DOHH2 (cell line): ENCODE results near the gene KCNMA1.

Experiments used
- H3F3A ChIP-seq: fragments of 200-600 bp; sonication (generic), shearing (Covaris generic); 2 replicates; pipeline ENCODE4 v1.6.0; 2016; ENCODE audit warnings: antibody characterized with exemption, mild to moderate bottlenecking; ENCODE audit not compliant: control insufficient read depth, insufficient read depth
- H3K27ac ChIP-seq: fragments of 200-600 bp; sonication (generic); 2 replicates; pipeline ENCODE4 v1.5.1; 2014; ENCODE audit warnings: low read depth, mild to moderate bottlenecking, low read length, moderate library complexity
- H3K27me3 ChIP-seq: fragments of 200-600 bp; sonication (generic); 2 replicates; pipeline ENCODE4 v1.6.1; 2014; ENCODE audit warnings: mild to moderate bottlenecking, low read length, mixed read lengths; ENCODE audit not compliant: control insufficient read depth
- H3K36me3 ChIP-seq: fragments of 200-600 bp; sonication (generic); 2 replicates; pipeline ENCODE4 v1.6.1; 2014; ENCODE audit warnings: mild to moderate bottlenecking, low read length, moderate library complexity, mixed read lengths; ENCODE audit not compliant: control insufficient read depth
- H3K4me1 ChIP-seq: fragments of 200-600 bp; sonication (generic); 2 replicates; pipeline ENCODE4 v1.6.1; 2014; ENCODE audit warnings: mild to moderate bottlenecking, low read length, mixed read lengths; ENCODE audit not compliant: control insufficient read depth
- H3K4me2 ChIP-seq: fragments of 200-600 bp; sonication (generic); 2 replicates; pipeline ENCODE4 v1.6.0; 2014; ENCODE audit warnings: mild to moderate bottlenecking, low read length, moderate library complexity
- H3K4me3 ChIP-seq: fragments of 200-600 bp; sonication (generic); 2 replicates; pipeline ENCODE4 v1.5.1; 2014; ENCODE audit warnings: mild to moderate bottlenecking, low read length, mixed read lengths
- H3K79me2 ChIP-seq: fragments of 200-600 bp; sonication (generic); 2 replicates; pipeline ENCODE4 v1.6.1; 2014; ENCODE audit warnings: mild to moderate bottlenecking, low read length, mixed read lengths; ENCODE audit not compliant: control insufficient read depth
- H3K9me2 ChIP-seq: fragments of 200-600 bp; sonication (generic); replicated peaks from 2 replicates; pipeline ENCODE4 v1.6.1; 2014; ENCODE audit warnings: mild to moderate bottlenecking, low read length, mixed read lengths; ENCODE audit not compliant: control insufficient read depth
- H3K9me3 ChIP-seq: fragments of 200-600 bp; sonication (generic); 2 replicates; pipeline ENCODE4 v1.6.1; 2014; ENCODE audit warnings: antibody characterized with exemption, low read length, mixed read lengths; ENCODE audit not compliant: control insufficient read depth, insufficient read depth
- H4K20me1 ChIP-seq: fragments of 200-600 bp; sonication (generic); 2 replicates; pipeline ENCODE4 v1.6.0; 2014; ENCODE audit warnings: low read depth, mild to moderate bottlenecking, antibody characterized with exemption, low read length, moderate library complexity; ENCODE audit not compliant: control insufficient read depth, insufficient read depth
- EZH2phosphoT487 ChIP-seq: fragments of 200-600 bp; sonication (generic); IDR thresholded peaks from 2 replicates; pipeline ENCODE4 v1.6.1; 2017; ENCODE audit warnings: borderline replicate concordance, mild to moderate bottlenecking, antibody characterized with exemption, low read length, moderate library complexity, mixed read lengths
- TF ChIP-seq, protein P1 (sequence below): fragments of 200-600 bp; sonication (generic); IDR thresholded peaks from one replicate; pipeline ENCODE4 v1.5.1; 2014; ENCODE audit warnings: antibody characterized with exemption, mild to moderate bottlenecking, low read depth, low read length; ENCODE audit not compliant: poor library complexity, severe bottlenecking

KCNMA1 gene

GRCh38 chr10:77247031-77247990 lies 390.3 kb downstream of the KCNMA1 start:
- no peaks in the 10 kb centered on the region for H4K20me1 ChIP-seq
- TF ChIP-seq, protein P1, sequence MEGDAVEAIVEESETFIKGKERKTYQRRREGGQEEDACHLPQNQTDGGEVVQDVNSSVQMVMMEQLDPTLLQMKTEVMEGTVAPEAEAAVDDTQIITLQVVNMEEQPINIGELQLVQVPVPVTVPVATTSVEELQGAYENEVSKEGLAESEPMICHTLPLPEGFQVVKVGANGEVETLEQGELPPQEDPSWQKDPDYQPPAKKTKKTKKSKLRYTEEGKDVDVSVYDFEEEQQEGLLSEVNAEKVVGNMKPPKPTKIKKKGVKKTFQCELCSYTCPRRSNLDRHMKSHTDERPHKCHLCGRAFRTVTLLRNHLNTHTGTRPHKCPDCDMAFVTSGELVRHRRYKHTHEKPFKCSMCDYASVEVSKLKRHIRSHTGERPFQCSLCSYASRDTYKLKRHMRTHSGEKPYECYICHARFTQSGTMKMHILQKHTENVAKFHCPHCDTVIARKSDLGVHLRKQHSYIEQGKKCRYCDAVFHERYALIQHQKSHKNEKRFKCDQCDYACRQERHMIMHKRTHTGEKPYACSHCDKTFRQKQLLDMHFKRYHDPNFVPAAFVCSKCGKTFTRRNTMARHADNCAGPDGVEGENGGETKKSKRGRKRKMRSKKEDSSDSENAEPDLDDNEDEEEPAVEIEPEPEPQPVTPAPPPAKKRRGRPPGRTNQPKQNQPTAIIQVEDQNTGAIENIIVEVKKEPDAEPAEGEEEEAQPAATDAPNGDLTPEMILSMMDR: no peak
- TF ChIP-seq EZH2phosphoT487: no peak

GRCh38 chr10:77245953-77246352 lies 391.7 kb downstream of the KCNMA1 start:
- no peaks in the 10 kb centered on the region for H3K36me3 ChIP-seq
- H3K4me1 ChIP-seq: no peaks in the 10 kb centered on the region
- no peak overlapping the region for H3K4me3 ChIP-seq
- no peaks in the 10 kb centered on the region for H3K27me3 ChIP-seq
- TF ChIP-seq, protein P1: no peak
- TF ChIP-seq EZH2phosphoT487: no peak
- H3K4me2 ChIP-seq: no peak overlapping the region
- no peaks in the 10 kb centered on the region for H3F3A ChIP-seq
- no peak overlapping the region for H3K27ac ChIP-seq
- no peaks in the 10 kb centered on the region for H4K20me1 ChIP-seq
- no peaks in the 10 kb centered on the region for H3K9me2 ChIP-seq
- H3K9me3 ChIP-seq: no peaks in the 10 kb centered on the region
- H3K79me2 ChIP-seq: no peaks in the 10 kb centered on the region

More at GRCh38 chr10:77247031-77247990, 390.3 kb downstream of the KCNMA1 start:
- no peaks in the 10 kb centered on the region for H3K36me3 ChIP-seq
- H3K4me2 ChIP-seq: no peak overlapping the region
- no peaks in the 10 kb centered on the region for H3F3A ChIP-seq
- H3K4me1 ChIP-seq: no peaks in the 10 kb centered on the region
- no peaks in the 10 kb centered on the region for H3K27me3 ChIP-seq
- no peaks in the 10 kb centered on the region for H3K79me2 ChIP-seq
- H3K9me3 ChIP-seq: no peaks in the 10 kb centered on the region
- no peak overlapping the region for H3K4me3 ChIP-seq
- H3K27ac ChIP-seq: no peak overlapping the region
- no peaks in the 10 kb centered on the region for H3K9me2 ChIP-seq

GRCh38 chr10:77244746-77245145 lies 392.9 kb downstream of the KCNMA1 start:
- Histone ChIP-seq H3K9me3 (no peaks in the 10 kb centered on the region), H3F3A (no peaks in the 10 kb centered on the region), H3K4me2 (no peak overlapping the region), H4K20me1 (no peaks in the 10 kb centered on the region), H3K79me2 (no peaks in the 10 kb centered on the region), H3K4me1 (no peaks in the 10 kb centered on the region), H3K27ac (no peak overlapping the region), H3K27me3 (no peaks in the 10 kb centered on the region), H3K36me3 (no peaks in the 10 kb centered on the region), H3K4me3 (no peak overlapping the region), H3K9me2 (no peaks in the 10 kb centered on the region)
- TF ChIP-seq, protein P1: no peak
- TF ChIP-seq EZH2phosphoT487: no peak
